Measurements from ENCODE around the gene BEST4. TPM values are rescaled to one million over a fixed set of nuclear protein-coding genes. Genes with fewer than 3 reads are reported as not detected.

BEST4 gene
- total and polyA plus RNA-seq, 2 of the 13 experiments (the other 11 are each of a cell fraction or from before 2014, with no cell fraction given): 0.77 to 1.4 TPM

- TF ChIP-seq TERF1 (CRISPR knock-in tag; IDR thresholded peaks at IDR 0.05): no peak
- TF ChIP-seq TP53 (CRISPR knock-in tag; conservative IDR thresholded peaks at IDR 0.05): no peak
- peak; percentile 94; the same call in 1 of the 2 replicates for TF ChIP-seq ZNF550 (CRISPR knock-in tag; IDR thresholded peaks at IDR 0.05; ENCODE audit: borderline replicate concordance)
- peak; percentile 72 for TF ChIP-seq FOXA3 (CRISPR knock-in tag; IDR thresholded peaks at IDR 0.05)
- no peak for TF ChIP-seq ZNF737 (CRISPR knock-in tag; IDR thresholded peaks at IDR 0.05; ENCODE audit: borderline replicate concordance)
- no peak for TF ChIP-seq ZNF136 (CRISPR knock-in tag; IDR thresholded peaks at IDR 0.05; ENCODE audit: low read depth)
- TF ChIP-seq ZMYM3 (CRISPR knock-in tag; IDR thresholded peaks at IDR 0.05): no peak; the same call in 1 of the 2 replicates
- no peak for TF ChIP-seq KAT2B (IDR thresholded peaks at IDR 0.05; ENCODE audit: borderline replicate concordance, low read depth, low read length)
- TF ChIP-seq AKNA (CRISPR knock-in tag; IDR thresholded peaks at IDR 0.05; ENCODE audit: borderline replicate concordance): no peak
- no peak for TF ChIP-seq ZNF784 (CRISPR knock-in tag; IDR thresholded peaks at IDR 0.05; ENCODE audit: borderline replicate concordance)
- peak; percentile 7; the same call in 1 of the 2 replicates for TF ChIP-seq ZNF652 (CRISPR knock-in tag; IDR thresholded peaks at IDR 0.05; ENCODE audit: borderline replicate concordance, low read depth)
- peak; percentile 72; the same call in 1 of the 2 replicates for TF ChIP-seq ZGPAT (CRISPR knock-in tag; IDR thresholded peaks at IDR 0.05)
- TF ChIP-seq IKZF5 (CRISPR knock-in tag; IDR thresholded peaks at IDR 0.05): 0 out of 2 replicates have a peak, but pooled peaks have one; percentile 38
- peak; percentile 14; the same call in 1 of the 2 replicates for TF ChIP-seq CEBPB (IDR thresholded peaks at IDR 0.05; ENCODE audit: borderline replicate concordance, low read depth, low read length)
- TF ChIP-seq KLF15 (CRISPR knock-in tag; IDR thresholded peaks at IDR 0.05; ENCODE audit: borderline replicate concordance): no peak
- TF ChIP-seq NFKBIZ (CRISPR knock-in tag; IDR thresholded peaks at IDR 0.05): no peak
- TF ChIP-seq AHR (CRISPR knock-in tag; IDR thresholded peaks at IDR 0.05): no peak; the same call in 1 of the 2 replicates
- peak; percentile 23; the same call in 1 of the 2 replicates for TF ChIP-seq FOXO1 (CRISPR knock-in tag; IDR thresholded peaks at IDR 0.05)
- peak; percentile 71; the same call in 1 of the 2 replicates for TF ChIP-seq DNMT3B (CRISPR knock-in tag; conservative IDR thresholded peaks at IDR 0.05)
- peak; percentile 55; the same call in 1 of the 2 replicates for TF ChIP-seq ZNF143 (CRISPR knock-in tag; IDR thresholded peaks at IDR 0.05)
Measured at GRCh38 chr1:44807364-44808062, 19.5 kb upstream of the BEST4 start (continued).

All from HepG2 (cell line).